ENCODE results near the gene DDC.
"Not testable (repeated sequence)": the region's sequence is repeated elsewhere in the genome, so short reads cannot be mapped to it uniquely, and the experiment has no call there.

Gene DDC

GRCh38 chr7:50588937-50589336, 23.7 kb upstream of the DDC start:
- DNase-seq = no peak

- DNase-seq = no peak
Measured at GRCh38 chr7:50587737-50588136, 22.5 kb upstream of the DDC start.

GRCh38 chr7:50584793-50585408, 19.7 kb upstream of the DDC start:
- no peak for DNase-seq

GRCh38 chr7:50584386-50584785, 19.2 kb upstream of the DDC start:
- no peak for DNase-seq

GRCh38 chr7:50583295-50583694, 18.1 kb upstream of the DDC start:
- not testable (repeated sequence) for DNase-seq

- DNase-seq = not testable (repeated sequence)
Measured at GRCh38 chr7:50582271-50582670, 17.1 kb upstream of the DDC start.

- DNase-seq = not testable (repeated sequence)
Measured at GRCh38 chr7:50580666-50581065, 15.5 kb upstream of the DDC start.

- no peak for DNase-seq
Measured at GRCh38 chr7:50580057-50580456, 14.9 kb upstream of the DDC start.

GRCh38 chr7:50578105-50578504, 12.9 kb upstream of the DDC start:
- DNase-seq = not testable (repeated sequence)

GRCh38 chr7:50577569-50577968, 12.4 kb upstream of the DDC start:
- DNase-seq = no peak

GRCh38 chr7:50576388-50576787, 11.2 kb upstream of the DDC start:
- DNase-seq = not testable (repeated sequence)

- no peak for DNase-seq
Measured at GRCh38 chr7:50567715-50568261, 2.6 kb upstream of the DDC start.

- no peak for DNase-seq
Measured at GRCh38 chr7:50565977-50566376, 772 bp upstream of the DDC start.

- no peak for DNase-seq
Measured at GRCh38 chr7:50565559-50565916, 333 bp upstream of the DDC start.

GRCh38 chr7:50564171-50564570, 1.0 kb downstream of the DDC start:
- no peak for DNase-seq

GRCh38 chr7:50562136-50562535, 3.1 kb downstream of the DDC start:
- DNase-seq = no peak

- no peak for DNase-seq
Measured at GRCh38 chr7:50560865-50561351, 4.3 kb downstream of the DDC start.

GRCh38 chr7:50559881-50560280, 5.3 kb downstream of the DDC start:
- no peak for DNase-seq

- no peak for DNase-seq
Measured at GRCh38 chr7:50558294-50559053, 6.7 kb downstream of the DDC start.

GRCh38 chr7:50557099-50557498, 8.1 kb downstream of the DDC start:
- no peak for DNase-seq

- DNase-seq = no peak
Measured at GRCh38 chr7:50556247-50556991, 8.8 kb downstream of the DDC start.

GRCh38 chr7:50555594-50556140, 9.5 kb downstream of the DDC start:
- no peak for DNase-seq
